ENCODE results near the gene GOLGA2. TPM values are rescaled to one million over a fixed set of nuclear protein-coding genes. Genes with fewer than 3 reads are reported as not detected.
"Not testable (repeated sequence)": the region's sequence is repeated elsewhere in the genome, so short reads cannot be mapped to it uniquely, and the experiment has no call there.

GOLGA2 gene
- total RNA-seq, 1 experiment from 2014 or later: 65.4 TPM

GRCh38 chr9:128243215-128244018 is 32.4 kb downstream of the GOLGA2 start:
- DNase-seq (ENCODE audit: extremely low read depth, low read depth): no peak

- DNase-seq (ENCODE audit: extremely low read depth, low read depth): no peak
Measured at GRCh38 chr9:128242828-128243214, 33.0 kb downstream of the GOLGA2 start.

GRCh38 chr9:128242124-128242523 is 33.7 kb downstream of the GOLGA2 start:
- DNase-seq (ENCODE audit: extremely low read depth, low read depth): no peak

- no peak for DNase-seq (ENCODE audit: extremely low read depth, low read depth)
Measured at GRCh38 chr9:128233817-128234406, 41.9 kb downstream of the GOLGA2 start.

- no peak for DNase-seq (ENCODE audit: extremely low read depth, low read depth)
Measured at GRCh38 chr9:128232528-128233428, 43.0 kb downstream of the GOLGA2 start.

GRCh38 chr9:128231638-128232527 is 43.9 kb downstream of the GOLGA2 start:
- DNase-seq (ENCODE audit: extremely low read depth, low read depth): no peak

- DNase-seq (ENCODE audit: extremely low read depth, low read depth): not testable (repeated sequence)
Measured at GRCh38 chr9:128230897-128231296, 44.9 kb downstream of the GOLGA2 start.

- no peak for DNase-seq (ENCODE audit: extremely low read depth, low read depth)
Measured at GRCh38 chr9:128226412-128226801, 49.4 kb downstream of the GOLGA2 start.

GRCh38 chr9:128225770-128226411 is 49.9 kb downstream of the GOLGA2 start:
- DNase-seq (ENCODE audit: extremely low read depth, low read depth): no peak

- DNase-seq (ENCODE audit: extremely low read depth, low read depth): no peak
Measured at GRCh38 chr9:128224877-128225276, 50.9 kb downstream of the GOLGA2 start.

GRCh38 chr9:128222880-128223670 is 52.7 kb downstream of the GOLGA2 start:
- no peak for DNase-seq (ENCODE audit: extremely low read depth, low read depth)

- no peak for DNase-seq (ENCODE audit: extremely low read depth, low read depth)
Measured at GRCh38 chr9:128222026-128222425, 53.8 kb downstream of the GOLGA2 start.

- no peak for DNase-seq (ENCODE audit: extremely low read depth, low read depth)
Measured at GRCh38 chr9:128219831-128220230, 56.0 kb downstream of the GOLGA2 start.

- DNase-seq (ENCODE audit: extremely low read depth, low read depth): peak; percentile 97
Measured at GRCh38 chr9:128218518-128219389, 57.1 kb downstream of the GOLGA2 start.

- DNase-seq (ENCODE audit: extremely low read depth, low read depth): no peak
Measured at GRCh38 chr9:128218172-128218517, 57.7 kb downstream of the GOLGA2 start.

GRCh38 chr9:128216781-128217553 is 58.8 kb downstream of the GOLGA2 start:
- DNase-seq (ENCODE audit: extremely low read depth, low read depth): no peak
